ENCODE measurements around the gene HADHA.

- TF ChIP-seq REST (IDR thresholded peaks at IDR 0.05; ENCODE audit: insufficient read depth in 1 of 2, low read depth in 2 of 2, low read length in 2 of 2), result no peak
- TF ChIP-seq TAF1 (IDR thresholded peaks at IDR 0.05; ENCODE audit: borderline replicate concordance, insufficient read depth, low read length), result no peak
- TF ChIP-seq SIN3A (IDR thresholded peaks at IDR 0.05; ENCODE audit: borderline replicate concordance, insufficient read depth, low read length), result no peak
These were observed 55.3 kb downstream of the HADHA start for GRCh38 chr2:26189123-26189522.
